Neutrophil (primary cell): ENCODE measurements around the gene AK4.

ENCODE experiments used
- H3K27ac ChIP-seq: fragments of 200-600 bp; sonication (generic); 2 replicates; pipeline ENCODE4 v1.5.1; 2016; ENCODE audit warnings: mild to moderate bottlenecking, moderate library complexity
- H3K27me3 ChIP-seq: fragments of 200-600 bp; sonication (generic); 2 replicates; pipeline ENCODE4 v1.6.0; 2016; ENCODE audit warnings: mild to moderate bottlenecking
- H3K36me3 ChIP-seq: fragments of 200-600 bp; sonication (generic); 2 replicates; pipeline ENCODE4 v1.5.1; 2017
- H3K4me1 ChIP-seq, 2 experiments: fragments of 200-600 bp in 1 of 2; sonication (generic) in 1 of 2; 1 replicate in 1 of 2; 2 replicates in 1 of 2; pipeline versions ENCODE4 v1.5.1 to v1.6.1; 2013 to 2016; ENCODE audit warnings: low read depth in 1 of 2, low read length in 1 of 2, mild to moderate bottlenecking in 1 of 2, moderate library complexity in 1 of 2; ENCODE audit not compliant: control insufficient read depth in 1 of 2, insufficient read depth in 1 of 2
- H3K4me3 ChIP-seq, 2 experiments: fragments of 200-600 bp in 1 of 2; sonication (generic) in 1 of 2; 1 replicate in 1 of 2; 2 replicates in 1 of 2; pipeline ENCODE4 v1.5.1; 2013 to 2016; ENCODE audit warnings: low read depth in 1 of 2, low read length in 1 of 2, mild to moderate bottlenecking in 1 of 2, moderate library complexity in 1 of 2
- H3K9me3 ChIP-seq: fragments of 200-600 bp; sonication (generic); 2 replicates; pipeline ENCODE4 v1.5.1; 2016
- TF ChIP-seq, protein P1 (sequence below): fragments of 200-600 bp; sonication (generic); IDR thresholded peaks from 2 replicates; pipeline ENCODE4 v1.5.1; 2016; ENCODE audit warnings: antibody characterized with exemption

AK4 gene

GRCh38 chr1:65214340-65215027, 66.5 kb downstream of the AK4 start:
- Histone ChIP-seq H3K36me3 (no peaks in the 10 kb centered on the region), H3K4me3 (no peak overlapping the region), H3K9me3 (no peaks in the 10 kb centered on the region), H3K27ac (no peak overlapping the region), H3K27me3 (no peaks in the 10 kb centered on the region), H3K4me1 (no peaks in the 10 kb centered on the region)
- TF ChIP-seq, protein P1, sequence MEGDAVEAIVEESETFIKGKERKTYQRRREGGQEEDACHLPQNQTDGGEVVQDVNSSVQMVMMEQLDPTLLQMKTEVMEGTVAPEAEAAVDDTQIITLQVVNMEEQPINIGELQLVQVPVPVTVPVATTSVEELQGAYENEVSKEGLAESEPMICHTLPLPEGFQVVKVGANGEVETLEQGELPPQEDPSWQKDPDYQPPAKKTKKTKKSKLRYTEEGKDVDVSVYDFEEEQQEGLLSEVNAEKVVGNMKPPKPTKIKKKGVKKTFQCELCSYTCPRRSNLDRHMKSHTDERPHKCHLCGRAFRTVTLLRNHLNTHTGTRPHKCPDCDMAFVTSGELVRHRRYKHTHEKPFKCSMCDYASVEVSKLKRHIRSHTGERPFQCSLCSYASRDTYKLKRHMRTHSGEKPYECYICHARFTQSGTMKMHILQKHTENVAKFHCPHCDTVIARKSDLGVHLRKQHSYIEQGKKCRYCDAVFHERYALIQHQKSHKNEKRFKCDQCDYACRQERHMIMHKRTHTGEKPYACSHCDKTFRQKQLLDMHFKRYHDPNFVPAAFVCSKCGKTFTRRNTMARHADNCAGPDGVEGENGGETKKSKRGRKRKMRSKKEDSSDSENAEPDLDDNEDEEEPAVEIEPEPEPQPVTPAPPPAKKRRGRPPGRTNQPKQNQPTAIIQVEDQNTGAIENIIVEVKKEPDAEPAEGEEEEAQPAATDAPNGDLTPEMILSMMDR, result no peak

DNA sequence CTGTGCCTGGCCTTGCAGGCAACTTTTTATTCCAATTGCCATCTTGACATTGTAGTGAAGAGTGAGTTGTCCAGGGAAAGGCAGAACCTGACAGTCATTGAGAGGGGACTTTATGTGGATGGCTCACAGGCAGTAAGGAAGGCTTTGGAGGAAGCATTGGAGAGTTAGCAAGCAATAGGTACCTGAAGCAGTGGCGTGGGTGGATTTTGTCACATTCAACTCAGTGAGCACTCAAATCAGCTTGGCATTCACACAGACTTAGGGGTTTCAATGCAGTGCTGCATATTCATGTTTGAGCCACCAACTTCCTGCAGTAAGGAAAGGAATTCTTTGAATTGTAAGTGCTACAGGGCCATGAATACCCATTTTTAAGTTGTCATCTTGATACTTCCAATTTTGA, 69.0 kb downstream of the AK4 start:
- Histone ChIP-seq H3K27ac (no peak overlapping the region), H3K4me1 (no peaks in the 10 kb centered on the region), H3K27me3 (no peaks in the 10 kb centered on the region), H3K36me3 (no peaks in the 10 kb centered on the region), H3K9me3 (no peaks in the 10 kb centered on the region), H3K4me3 (no peak overlapping the region)
- TF ChIP-seq, protein P1, result no peak

GRCh38 chr1:65221638-65222339, 73.8 kb downstream of the AK4 start:
- Histone ChIP-seq H3K27me3 (no peaks in the 10 kb centered on the region), H3K4me3 (no peak overlapping the region), H3K27ac (no peak overlapping the region), H3K36me3 (no peaks in the 10 kb centered on the region), H3K4me1 (no peaks in the 10 kb centered on the region), H3K9me3 (no peaks in the 10 kb centered on the region)
- TF ChIP-seq, protein P1, result no peak

DNA sequence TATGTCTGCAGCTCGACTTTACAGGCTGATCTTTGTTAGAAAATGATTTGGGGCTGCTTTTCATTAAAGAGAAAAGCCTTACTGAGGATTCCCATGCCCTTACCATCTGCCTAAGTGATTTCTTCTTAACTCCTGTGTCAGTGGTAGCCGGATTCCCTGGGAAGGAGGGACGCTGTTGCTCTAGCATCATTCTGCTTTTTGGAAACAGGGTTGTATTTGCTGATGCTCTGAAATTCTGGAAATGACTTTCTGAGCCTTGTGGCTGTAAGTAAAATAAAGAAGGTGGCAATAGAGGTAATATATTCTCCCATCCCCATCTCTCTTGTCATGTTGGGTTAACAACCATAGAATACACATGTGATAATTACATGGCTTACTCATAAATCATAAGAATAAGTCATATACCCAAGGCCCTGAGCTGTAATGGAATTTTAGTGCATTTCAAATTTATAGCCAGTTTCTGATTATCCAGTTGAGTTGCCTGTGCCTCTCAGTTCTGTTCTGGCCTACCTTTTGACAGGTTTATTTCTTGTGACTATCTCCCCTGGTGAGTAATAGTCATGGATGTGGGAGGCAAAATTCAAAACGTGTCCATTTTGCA, 74.4 kb downstream of the AK4 start:
- no peak overlapping the region for H3K27ac ChIP-seq
- TF ChIP-seq, protein P1, result no peak
- H3K36me3 ChIP-seq, result no peaks in the 10 kb centered on the region
- H3K4me3 ChIP-seq, result no peak overlapping the region
- no peaks in the 10 kb centered on the region for H3K9me3 ChIP-seq
- no peaks in the 10 kb centered on the region for H3K4me1 ChIP-seq
- no peaks in the 10 kb centered on the region for H3K27me3 ChIP-seq

- TF ChIP-seq, protein P1, result no peak
- Histone ChIP-seq H3K4me3 (no peak overlapping the region), H3K36me3 (no peaks in the 10 kb centered on the region), H3K4me1 (no peaks in the 10 kb centered on the region), H3K27me3 (no peaks in the 10 kb centered on the region), H3K9me3 (no peaks in the 10 kb centered on the region), H3K27ac (no peak overlapping the region)
Measured at GRCh38 chr1:65224681-65225091, 76.7 kb downstream of the AK4 start.
